Spleen (tissue), 13 donors: Measurements from ENCODE around the gene GLRX3. TPM values are rescaled to one million over a fixed set of nuclear protein-coding genes. Genes with fewer than 3 reads are reported as not detected.
"Not testable (repeated sequence)": the region's sequence is repeated elsewhere in the genome, so short reads cannot be mapped to it uniquely, and the experiment has no call there.

Experiments
- DNase-seq: peaks from one replicate; pipeline ENCODE4 v3.0.0-alpha.2; 2020
- H3K27ac ChIP-seq, 8 donors: fragments of 200-600 bp; sonication (generic) in 7 of 8; 1 replicate in 4 of 8; 2 replicates in 4 of 8; pipeline versions ENCODE4 v1.5.0 to v1.8.0; 2016 to 2021; ENCODE audit warnings: inconsistent platforms in 4 of 8, mild to moderate bottlenecking in 4 of 8, moderate library complexity in 1 of 8
- H3K27me3 ChIP-seq, 7 donors: fragments of 200-600 bp; sonication (generic) in 6 of 7; replicated peaks in 1 of 7; 1 replicate in 4 of 7; 2 replicates in 3 of 7; pipeline versions ENCODE4 v1.5.0 to v1.8.0; 2016 to 2021; ENCODE audit warnings: inconsistent platforms in 3 of 7, mild to moderate bottlenecking in 1 of 7
- H3K36me3 ChIP-seq, 6 donors: fragments of 200-600 bp; sonication (generic) in 5 of 6; 1 replicate in 4 of 6; 2 replicates in 2 of 6; pipeline versions ENCODE4 v1.5.0 to v1.8.0; 2016 to 2021; ENCODE audit warnings: inconsistent platforms in 2 of 6
- H3K4me1 ChIP-seq, 6 donors: fragments of 200-600 bp; sonication (generic) in 5 of 6; 1 replicate in 3 of 6; 2 replicates in 3 of 6; pipeline versions ENCODE4 v1.5.0 to v1.8.0; 2016 to 2021; ENCODE audit warnings: inconsistent platforms in 3 of 6
- H3K4me3 ChIP-seq, 8 donors: fragments of 200-600 bp; sonication (generic) in 7 of 8; 1 replicate in 4 of 8; 2 replicates in 4 of 8; pipeline versions ENCODE4 v1.5.0 to v1.8.0; 2016 to 2021; ENCODE audit warnings: inconsistent platforms in 4 of 8, mild to moderate bottlenecking in 4 of 8, moderate library complexity in 2 of 8
- H3K9me3 ChIP-seq, 8 donors: fragments of 200-600 bp; sonication (generic) in 7 of 8; 1 replicate in 4 of 8; 2 replicates in 4 of 8; pipeline versions ENCODE4 v1.5.0 to v1.8.0; 2016 to 2021; ENCODE audit warnings: inconsistent platforms in 4 of 8
- POLR2A ChIP-seq, 3 donors: fragments of 450-650 bp; IDR thresholded peaks; one replicate each; pipeline ENCODE4 v1.5.1; 2017; ENCODE audit warnings: antibody characterized with exemption in 3 of 3, mild to moderate bottlenecking in 1 of 3
- POLR2AphosphoS5 ChIP-seq, 3 donors: sonication (generic); formaldehyde crosslinking; IDR thresholded peaks; one replicate each; pipeline ENCODE4 v1.5.1; 2017; ENCODE audit warnings: antibody characterized with exemption in 3 of 3
- WGBS, 5 donors: extraction: QIAGEN DNeasy Blood & Tissue Kit in 3 of 5; methylation state at CpG; one replicate each; pipeline versions ENCODE4 v1.1.5 to v1.1.7; 2013 to 2018; 5-methylcytosine and 5-hydroxymethylcytosine counted together
- intact Hi-C: fragments of 100-400 bp; cut with DNase I; formaldehyde crosslinking; loops from one replicate; pipeline ENCODE4 v1.15.0; 2023; ENCODE audit warnings: low total_unique reads
- long read RNA-seq, 2 donors: transcript quantifications; one replicate each; lab custom pipeline, GENCODE V29; 2026
- polyA plus RNA-seq, 3 donors: library from polyadenylated mRNA; stranded (reverse); fragments of 200-250 nt; gene quantifications; one replicate each; pipeline ENCODE4 v1.2.1, GENCODE V29; 2013
- total RNA-seq, 7 donors: library from RNA; depleted of rRNA in 3 of 7; stranded (reverse); fragments of >200 nt in 3 of 7; fragmentation: NEBNext Ultra II Directional in 4 of 7; extraction: Animal tissue kit (Norgen Biotek cat#: 25700) in 4 of 7; gene quantifications; one replicate each; pipeline versions ENCODE4 v1.1.0 to v1.2.1, GENCODE V29; 2016 to 2021
- TF ChIP-seq, protein P1 (sequence below), 11 experiments: fragments of 200-600 bp in 7 of 11; fragments of 450-650 bp in 4 of 11; sonication (generic) in 4 of 11; IDR thresholded peaks in 8 of 11; conservative IDR thresholded peaks in 3 of 11; 1 replicate in 7 of 11; 2 replicates in 4 of 11; pipeline versions ENCODE4 v1.4.0 to v1.8.0; 2016 to 2021; ENCODE audit warnings: antibody characterized with exemption in 11 of 11, inconsistent platforms in 4 of 11, mild to moderate bottlenecking in 1 of 11
- donor health status: healthy with polysubstance abuse.
- donor health status: DM: no; HTN: no; CAD: no; lungs with moderate emphysema.
- donor health status: DM: no; HTN: no; CAD: no.
- donor health status: Bipolar disorder and iron deficiency.
- donor health status: healthy.
- donor health status: DM: no; HTN: no; CAD: no.
- donor health status: DM: yes; HTN: yes; CAD: no.

Gene GLRX3
- 10 to 100 TPM; 32.2 to 46.3 (median 38.8) TPM for total RNA-seq
- 10 to 100 TPM; 41.5 to 63.2 (median 51.7) TPM for polyA plus RNA-seq
- long read RNA-seq, donor 1, transcript GLRX3-202 (12 exons, 3,827 nt), result minor isoform, 6 of 42 reads
- long read RNA-seq, donor 1, transcript GLRX3-201 (11 exons, 1,302 nt), result major isoform, 30 of 42 reads
- long read RNA-seq, donor 1, partial matches to known transcripts, result 5 of 42 reads
- long read RNA-seq, donor 1, other reads (novel, unspliced or antisense), result 0 of 42 reads
- long read RNA-seq, donor 2, transcript GLRX3-202 (12 exons, 3,827 nt), result minor isoform, 5 of 42 reads
- long read RNA-seq, donor 2, transcript GLRX3-201 (11 exons, 1,302 nt), result major isoform, 18 of 42 reads
- long read RNA-seq, donor 2, partial matches to known transcripts, result 17 of 42 reads
- long read RNA-seq, donor 2, other reads (novel, unspliced or antisense), result 0 of 42 reads

DNA sequence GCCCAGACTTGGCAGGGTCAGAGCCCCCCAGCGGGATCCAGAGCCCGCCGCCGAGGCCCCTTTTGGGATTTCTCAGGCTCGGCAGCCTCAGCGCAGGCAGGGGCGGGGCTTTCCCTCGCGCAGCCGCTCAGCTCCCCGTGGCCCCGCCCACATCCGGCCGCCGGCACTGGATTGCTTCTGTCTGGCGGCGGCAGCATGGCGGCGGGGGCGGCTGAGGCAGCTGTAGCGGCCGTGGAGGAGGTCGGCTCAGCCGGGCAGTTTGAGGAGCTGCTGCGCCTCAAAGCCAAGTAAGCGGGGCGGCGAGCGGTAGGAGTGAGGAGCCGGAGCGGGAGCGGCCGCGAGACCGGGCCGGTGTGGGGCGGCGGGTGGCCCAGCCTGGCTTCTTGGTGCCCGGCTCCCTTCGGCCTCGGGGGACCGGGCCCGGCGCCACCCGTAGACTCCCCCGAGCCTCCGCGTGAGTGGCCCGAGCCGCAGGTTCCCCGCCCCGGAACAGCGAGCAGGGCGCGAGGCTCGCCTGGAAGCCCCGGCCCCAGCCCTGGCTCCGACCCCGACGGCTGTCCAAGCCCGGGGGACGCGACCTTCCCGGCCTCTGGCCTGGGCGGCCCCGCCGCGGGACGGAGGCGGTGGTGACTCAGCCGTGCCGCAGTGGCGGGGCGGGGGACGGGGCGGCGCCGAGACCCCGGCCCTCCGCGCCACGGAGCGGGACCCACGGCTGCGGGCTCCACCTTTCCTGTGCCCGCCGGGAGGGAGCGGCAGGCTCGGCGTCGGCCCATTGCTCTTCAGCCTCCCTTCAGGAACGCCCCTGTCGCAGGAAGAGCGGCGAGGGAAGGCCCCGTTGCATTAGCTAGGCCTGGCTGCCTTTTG lies at the start of gene GLRX3:
GLRX3 (plus strand) TSS at position 166 of the 864 bp plus-strand sequence; CDS start at position 196, 30 bp downstream.
- DNase-seq, result peak; percentile 98
- Histone ChIP-seq H3K9me3 (no peaks in the 10 kb centered on the region), H3K4me3 (peak within 1 kb of the TSS; percentile 92 to 100 (median 98)), H3K36me3 (no peaks in the 10 kb centered on the region), H3K4me1 (peaks cover 25 to 59% (median 53%) of the 10 kb centered on the region in 6 donors), H3K27me3 (no peaks in the 10 kb centered on the region), H3K27ac (peak within 1 kb of the TSS; percentile 61 to 93 (median 85))
- TF ChIP-seq POLR2A (IDR thresholded peaks at IDR 0.05) (peak in 1 of 3 donors; percentile 53), POLR2AphosphoS5 (IDR thresholded peaks at IDR 0.05) (peak; percentile 86 to 93 (median 89))
- TF ChIP-seq, protein P1, sequence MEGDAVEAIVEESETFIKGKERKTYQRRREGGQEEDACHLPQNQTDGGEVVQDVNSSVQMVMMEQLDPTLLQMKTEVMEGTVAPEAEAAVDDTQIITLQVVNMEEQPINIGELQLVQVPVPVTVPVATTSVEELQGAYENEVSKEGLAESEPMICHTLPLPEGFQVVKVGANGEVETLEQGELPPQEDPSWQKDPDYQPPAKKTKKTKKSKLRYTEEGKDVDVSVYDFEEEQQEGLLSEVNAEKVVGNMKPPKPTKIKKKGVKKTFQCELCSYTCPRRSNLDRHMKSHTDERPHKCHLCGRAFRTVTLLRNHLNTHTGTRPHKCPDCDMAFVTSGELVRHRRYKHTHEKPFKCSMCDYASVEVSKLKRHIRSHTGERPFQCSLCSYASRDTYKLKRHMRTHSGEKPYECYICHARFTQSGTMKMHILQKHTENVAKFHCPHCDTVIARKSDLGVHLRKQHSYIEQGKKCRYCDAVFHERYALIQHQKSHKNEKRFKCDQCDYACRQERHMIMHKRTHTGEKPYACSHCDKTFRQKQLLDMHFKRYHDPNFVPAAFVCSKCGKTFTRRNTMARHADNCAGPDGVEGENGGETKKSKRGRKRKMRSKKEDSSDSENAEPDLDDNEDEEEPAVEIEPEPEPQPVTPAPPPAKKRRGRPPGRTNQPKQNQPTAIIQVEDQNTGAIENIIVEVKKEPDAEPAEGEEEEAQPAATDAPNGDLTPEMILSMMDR (IDR thresholded peaks at IDR 0.05 in 8 of 11, conservative IDR thresholded peaks at IDR 0.05 in 3 of 11), result peak in 1 of 11 experiments; percentile 25
- WGBS, 5 donors, result 0 to 1% (median 1%) methylated on average over 34 to 96 of the region's 96 CpGs
- intact Hi-C loops, result no loop called here

DNA sequence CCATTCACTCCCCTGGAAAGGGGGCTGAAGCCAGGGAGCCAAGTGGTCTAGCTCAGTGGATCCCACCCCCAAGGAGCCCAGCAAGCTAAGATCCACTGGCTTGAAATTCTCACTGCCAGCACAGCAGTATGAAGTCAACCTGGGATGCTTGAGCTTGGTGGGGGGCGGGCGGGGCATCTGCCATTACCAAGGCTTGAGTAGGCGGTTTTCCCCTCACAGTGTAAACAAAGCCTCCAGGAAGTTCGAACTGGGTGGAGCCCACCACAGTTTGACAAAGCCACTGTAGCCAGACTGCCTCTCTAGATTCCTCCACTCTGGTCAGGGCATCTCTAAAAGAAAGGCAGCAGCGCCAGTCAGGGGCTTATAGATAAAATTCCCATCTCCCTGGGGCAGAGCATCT lies 45.6 kb upstream of the GLRX3 start:
- WGBS, 5 donors, result 70 to 93% (median 87%) methylated on average over 3 to 5 of the region's 5 CpGs
- Histone ChIP-seq H3K9me3 (peaks cover 0 to 17% (median 9%) of the 10 kb centered on the region in 8 donors), H3K36me3 (peaks cover 0 to 46% (median 2%) of the 10 kb centered on the region in 6 donors)
- DNase-seq, H3K27me3 ChIP-seq, intact Hi-C loops, H3K4me3 ChIP-seq, H3K4me1 ChIP-seq, H3K27ac ChIP-seq: not testable (repeated sequence)

DNA sequence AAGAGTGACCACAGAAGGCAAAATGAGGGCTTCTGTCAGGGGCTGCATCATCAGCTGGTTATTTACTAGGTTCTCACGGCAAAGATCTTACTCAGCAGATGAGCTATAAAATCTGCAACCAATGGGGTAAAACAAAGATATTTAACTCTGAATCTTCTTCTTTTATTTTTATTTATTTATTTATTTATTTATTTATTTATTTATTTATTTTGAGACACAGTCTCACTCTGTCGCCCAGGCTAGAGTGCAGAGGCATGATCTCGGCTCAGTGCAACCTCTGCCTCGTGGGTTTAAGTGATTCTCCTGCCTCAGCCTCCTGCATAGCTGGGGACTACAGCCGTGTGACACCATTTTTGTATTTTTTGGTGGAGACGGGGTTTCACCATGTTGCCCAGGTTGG lies 36.8 kb upstream of the GLRX3 start:
- TF ChIP-seq POLR2AphosphoS5 (IDR thresholded peaks at IDR 0.05) (no peak), POLR2A (IDR thresholded peaks at IDR 0.05) (no peak)
- TF ChIP-seq, protein P1 (IDR thresholded peaks at IDR 0.05 in 8 of 11, conservative IDR thresholded peaks at IDR 0.05 in 3 of 11), result no peak
- H3K27ac ChIP-seq, result no peak overlapping the region
- no peak overlapping the region for H3K4me3 ChIP-seq
- H3K9me3 ChIP-seq, result peaks cover 0 to 8% (median 0%) of the 10 kb centered on the region in 8 donors
- H3K27me3 ChIP-seq, result no peaks in the 10 kb centered on the region
- H3K36me3 ChIP-seq, result peaks cover 0 to 26% (median 0%) of the 10 kb centered on the region in 6 donors
- 92 to 97% (median 94%) methylated on average over 6 of the region's 6 CpGs for WGBS, 5 donors
- intact Hi-C loops, result no loop called here
- no peak for DNase-seq
- H3K4me1 ChIP-seq, result no peaks in the 10 kb centered on the region

DNA sequence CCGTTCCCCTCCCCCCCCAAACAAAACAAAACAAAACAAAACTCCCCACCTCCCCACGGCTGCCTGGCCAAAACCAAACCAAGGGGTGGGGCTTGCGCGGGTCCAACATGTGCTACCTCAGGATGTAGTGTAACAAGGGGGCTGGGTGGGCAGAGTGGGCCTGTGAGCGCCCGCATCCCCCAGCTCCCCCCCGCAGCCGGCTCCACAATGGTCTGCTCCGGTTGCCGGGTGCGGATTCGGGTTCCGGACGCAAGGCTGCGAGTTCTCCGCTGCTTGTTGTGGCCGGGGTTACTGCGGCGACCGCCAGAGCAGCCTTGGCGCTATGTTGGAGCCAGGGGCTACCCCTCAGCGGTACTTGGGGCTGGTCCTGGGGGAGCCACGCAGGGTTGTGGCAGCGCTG lies 30.5 kb upstream of the GLRX3 start:
- H3K4me3 ChIP-seq, result no peak overlapping the region
- peaks cover 10 to 28% (median 17%) of the 10 kb centered on the region in 6 donors for H3K4me1 ChIP-seq
- no peak for DNase-seq
- H3K27ac ChIP-seq, result no peak overlapping the region
- 84 to 91% (median 87%) methylated on average over 21 to 24 of the region's 24 CpGs for WGBS, 5 donors
- peaks cover 0 to 31% (median 4%) of the 10 kb centered on the region in 6 donors for H3K36me3 ChIP-seq
- intact Hi-C loops, result no loop called here
- no peaks in the 10 kb centered on the region for H3K27me3 ChIP-seq
- no peaks in the 10 kb centered on the region for H3K9me3 ChIP-seq
- TF ChIP-seq POLR2AphosphoS5 (IDR thresholded peaks at IDR 0.05), result no peak
- TF ChIP-seq, protein P1 (IDR thresholded peaks at IDR 0.05 in 8 of 11, conservative IDR thresholded peaks at IDR 0.05 in 3 of 11), result no peak
- TF ChIP-seq POLR2A (IDR thresholded peaks at IDR 0.05), result no peak

DNA sequence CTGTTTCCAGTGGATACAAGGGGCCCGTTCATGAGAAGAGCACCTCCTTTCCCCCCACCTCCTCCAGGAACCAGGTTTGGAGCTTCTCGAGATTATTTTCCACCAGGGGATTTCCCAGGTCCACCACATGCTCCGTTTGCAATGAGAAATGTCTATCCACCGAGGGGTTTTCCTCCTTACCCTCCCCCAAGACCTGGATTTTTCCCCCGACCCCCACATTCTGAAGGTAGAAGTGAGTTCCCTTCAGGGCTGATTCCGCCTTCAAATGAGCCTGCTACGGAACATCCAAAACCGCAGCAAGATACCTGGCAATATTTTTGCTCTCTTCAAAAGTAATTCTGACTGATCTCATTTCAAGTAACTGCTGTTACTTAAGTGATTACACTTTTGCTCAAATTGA lies 28.0 kb upstream of the GLRX3 start:
- Histone ChIP-seq H3K4me1 (peaks cover 10 to 46% (median 29%) of the 10 kb centered on the region in 6 donors), H3K36me3 (peaks cover 0 to 24% (median 4%) of the 10 kb centered on the region in 6 donors)
- H3K4me3 ChIP-seq, H3K27ac ChIP-seq, H3K9me3 ChIP-seq, DNase-seq, H3K27me3 ChIP-seq, intact Hi-C loops: not testable (repeated sequence)
- WGBS, 5 donors, result 56 to 70% (median 67%) methylated on average over 8 of the region's 8 CpGs
